Activated CD8-positive, alpha-beta memory T cell treated with anti-CD3 and anti-CD28 coated beads, Interleukin-2, amount 50 U/mL, for 1 hour (primary cell): ENCODE results near the gene MPZL3.

ENCODE experiments used
- DNase-seq: peaks from one replicate; pipeline ENCODE4 v3.0.0-alpha.2; 2020; ENCODE audit errors: extremely low read depth

The MPZL3 gene

GRCh38 chr11:118264569-118265465 lies 12.7 kb upstream of the MPZL3 start:
- DNase-seq, result no peak

GRCh38 chr11:118263695-118264568 lies 11.8 kb upstream of the MPZL3 start, which contains the start of gene MPZL2:
Gene MPZL2, minus strand, starts transcription at chr11:118264297. Its CDS starts 144 bp downstream, at chr11:118264153.
- no peak for DNase-seq

GRCh38 chr11:118263112-118263511 lies 10.9 kb upstream of the MPZL3 start:
- DNase-seq, result no peak

GRCh38 chr11:118260353-118260752 lies 8.2 kb upstream of the MPZL3 start:
- DNase-seq, result no peak

GRCh38 chr11:118259138-118259537 lies 7.0 kb upstream of the MPZL3 start:
- DNase-seq, result no peak

- no peak for DNase-seq
Observed at GRCh38 chr11:118258410-118258809, 6.2 kb upstream of the MPZL3 start.

GRCh38 chr11:118252688-118253087 lies 523 bp upstream of the MPZL3 start:
- no peak for DNase-seq

GRCh38 chr11:118247041-118247440 lies 5.1 kb downstream of the MPZL3 start:
- no peak for DNase-seq

GRCh38 chr11:118245936-118246562 lies 6.1 kb downstream of the MPZL3 start:
- no peak for DNase-seq

GRCh38 chr11:118243993-118244762 lies 8.0 kb downstream of the MPZL3 start:
- DNase-seq, result no peak

- no peak for DNase-seq
Observed at GRCh38 chr11:118243161-118243560, 9.0 kb downstream of the MPZL3 start.

GRCh38 chr11:118241764-118242098 lies 10.4 kb downstream of the MPZL3 start:
- DNase-seq, result no peak

GRCh38 chr11:118240999-118241763 lies 11.0 kb downstream of the MPZL3 start:
- peak; percentile 59 for DNase-seq

- no peak for DNase-seq
Observed at GRCh38 chr11:118239509-118240205, 12.5 kb downstream of the MPZL3 start.

GRCh38 chr11:118238929-118239328 lies 13.2 kb downstream of the MPZL3 start:
- DNase-seq, result no peak

GRCh38 chr11:118238421-118238820 lies 13.7 kb downstream of the MPZL3 start:
- DNase-seq, result no peak

GRCh38 chr11:118236170-118236569 lies 16.0 kb downstream of the MPZL3 start:
- no peak for DNase-seq

GRCh38 chr11:118234833-118235232 lies 17.3 kb downstream of the MPZL3 start:
- no peak for DNase-seq

- no peak for DNase-seq
Observed at GRCh38 chr11:118233850-118234249, 18.3 kb downstream of the MPZL3 start.

- no peak for DNase-seq
Observed at GRCh38 chr11:118233377-118233776, 18.8 kb downstream of the MPZL3 start.
